GM12864 (cell line): ENCODE data around the gene ZNF766.
"Not testable (repeated sequence)": the region's sequence is repeated elsewhere in the genome, so short reads cannot be mapped to it uniquely, and the experiment has no call there.

Experiments
- DNase-seq: peaks from one replicate; pipeline ENCODE4 v3.0.0-alpha.2; 2011; ENCODE audit warnings: low read depth
- H3K4me3 ChIP-seq: 2 replicates; pipeline ENCODE4 v1.5.1; 2011; ENCODE audit warnings: mild to moderate bottlenecking, low read depth, low read length, control low read depth
- TF ChIP-seq, protein P1 (sequence below): IDR thresholded peaks from 2 replicates; pipeline ENCODE4 v1.5.1; 2011; ENCODE audit warnings: low read depth, mild to moderate bottlenecking, moderate library complexity, low read length, control low read depth, inconsistent platforms; ENCODE audit errors: missing control alignments

ZNF766 gene

DNA sequence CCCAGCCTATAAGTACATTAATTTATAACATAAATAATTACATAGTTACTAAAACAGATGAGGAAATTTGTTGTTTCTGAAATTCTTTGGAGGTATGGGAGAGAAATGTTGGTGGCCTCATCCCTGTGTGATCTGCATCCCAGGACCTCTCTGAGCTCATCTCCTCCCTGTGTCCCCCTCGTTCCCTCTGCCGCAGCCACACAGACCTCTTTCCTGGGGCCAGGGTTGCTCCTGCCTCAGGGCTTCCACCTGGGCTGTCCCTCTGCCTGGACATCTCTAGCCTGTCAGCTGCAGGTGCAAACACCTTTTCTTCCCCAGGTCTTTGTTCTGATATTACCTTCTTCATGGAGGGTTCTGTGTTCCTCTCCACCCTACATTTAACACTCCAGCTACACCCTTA, 3.9 kb downstream of the ZNF766 start:
- H3K4me3 ChIP-seq, result no peak overlapping the region
- TF ChIP-seq, protein P1, sequence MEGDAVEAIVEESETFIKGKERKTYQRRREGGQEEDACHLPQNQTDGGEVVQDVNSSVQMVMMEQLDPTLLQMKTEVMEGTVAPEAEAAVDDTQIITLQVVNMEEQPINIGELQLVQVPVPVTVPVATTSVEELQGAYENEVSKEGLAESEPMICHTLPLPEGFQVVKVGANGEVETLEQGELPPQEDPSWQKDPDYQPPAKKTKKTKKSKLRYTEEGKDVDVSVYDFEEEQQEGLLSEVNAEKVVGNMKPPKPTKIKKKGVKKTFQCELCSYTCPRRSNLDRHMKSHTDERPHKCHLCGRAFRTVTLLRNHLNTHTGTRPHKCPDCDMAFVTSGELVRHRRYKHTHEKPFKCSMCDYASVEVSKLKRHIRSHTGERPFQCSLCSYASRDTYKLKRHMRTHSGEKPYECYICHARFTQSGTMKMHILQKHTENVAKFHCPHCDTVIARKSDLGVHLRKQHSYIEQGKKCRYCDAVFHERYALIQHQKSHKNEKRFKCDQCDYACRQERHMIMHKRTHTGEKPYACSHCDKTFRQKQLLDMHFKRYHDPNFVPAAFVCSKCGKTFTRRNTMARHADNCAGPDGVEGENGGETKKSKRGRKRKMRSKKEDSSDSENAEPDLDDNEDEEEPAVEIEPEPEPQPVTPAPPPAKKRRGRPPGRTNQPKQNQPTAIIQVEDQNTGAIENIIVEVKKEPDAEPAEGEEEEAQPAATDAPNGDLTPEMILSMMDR, result no peak
- no peak for DNase-seq

GRCh38 chr19:52274191-52274590, 4.8 kb downstream of the ZNF766 start:
- TF ChIP-seq, protein P1, result no peak
- no peak overlapping the region for H3K4me3 ChIP-seq
- no peak for DNase-seq

DNA sequence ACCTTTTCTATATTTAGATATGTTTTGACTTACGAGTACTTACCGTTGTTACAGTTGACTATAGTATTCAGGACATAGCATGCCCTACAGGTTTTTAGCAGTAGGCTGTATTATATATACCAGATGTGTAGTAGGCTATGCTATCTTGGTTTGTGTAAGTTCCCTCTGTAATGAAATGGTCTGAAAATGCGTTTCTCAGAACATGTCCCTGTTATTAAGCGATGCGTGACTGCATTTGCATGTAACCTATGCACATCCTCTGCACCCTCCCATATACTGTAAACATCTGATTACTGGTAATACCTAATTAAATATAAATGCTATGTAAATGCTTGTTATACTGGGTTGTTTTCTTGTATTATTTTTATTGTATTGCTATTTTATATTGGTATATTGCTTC, 6.6 kb downstream of the ZNF766 start:
- H3K4me3 ChIP-seq, result no peak overlapping the region
- TF ChIP-seq, protein P1, result no peak
- no peak for DNase-seq

DNA sequence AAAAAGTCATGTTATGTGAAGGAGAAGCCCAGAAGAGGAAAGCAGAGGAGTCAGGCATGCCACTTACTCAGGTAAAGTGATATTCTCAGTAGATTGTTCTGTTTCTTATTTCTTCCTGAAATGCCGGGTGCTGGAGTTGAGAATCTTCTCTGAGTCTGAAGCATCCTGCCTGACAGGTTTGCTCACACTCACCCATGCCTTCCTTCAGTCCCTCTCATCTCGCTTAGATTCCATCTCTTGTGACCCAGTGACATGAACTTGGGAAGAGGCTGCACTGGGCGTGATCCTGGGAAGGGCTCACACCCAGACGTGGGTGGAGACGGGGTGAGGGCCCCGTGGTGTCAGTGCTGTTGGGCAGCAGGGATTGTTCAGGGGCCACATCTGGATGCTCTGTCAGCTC, 8.1 kb downstream of the ZNF766 start:
- no peak overlapping the region for H3K4me3 ChIP-seq
- DNase-seq, result no peak
- TF ChIP-seq, protein P1, result no peak

GRCh38 chr19:52286256-52286655, 16.9 kb downstream of the ZNF766 start:
- TF ChIP-seq, protein P1, result no peak
- DNase-seq, result no peak
- no peak overlapping the region for H3K4me3 ChIP-seq

DNA sequence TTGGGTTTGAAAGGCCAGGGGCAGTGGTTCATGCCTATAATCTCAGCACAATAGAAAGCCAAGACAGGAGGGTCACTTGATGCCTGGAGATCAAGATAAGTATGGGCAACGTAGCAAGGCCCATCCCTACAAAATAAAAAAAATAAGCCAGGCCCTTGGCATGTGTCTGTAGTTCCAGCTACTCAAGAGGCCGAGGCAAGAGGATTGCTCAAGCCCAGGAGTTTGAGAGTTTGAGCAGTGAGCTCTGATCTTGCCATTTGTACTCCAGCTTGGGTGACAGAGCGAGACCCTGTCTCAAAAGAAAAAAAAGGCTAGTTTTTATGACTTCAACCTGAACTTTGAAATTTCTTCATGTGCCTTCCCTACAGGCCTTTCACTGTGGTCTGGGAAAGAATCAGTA, 22.4 kb downstream of the ZNF766 start:
- no peak for DNase-seq
- TF ChIP-seq, protein P1, result no peak

DNA sequence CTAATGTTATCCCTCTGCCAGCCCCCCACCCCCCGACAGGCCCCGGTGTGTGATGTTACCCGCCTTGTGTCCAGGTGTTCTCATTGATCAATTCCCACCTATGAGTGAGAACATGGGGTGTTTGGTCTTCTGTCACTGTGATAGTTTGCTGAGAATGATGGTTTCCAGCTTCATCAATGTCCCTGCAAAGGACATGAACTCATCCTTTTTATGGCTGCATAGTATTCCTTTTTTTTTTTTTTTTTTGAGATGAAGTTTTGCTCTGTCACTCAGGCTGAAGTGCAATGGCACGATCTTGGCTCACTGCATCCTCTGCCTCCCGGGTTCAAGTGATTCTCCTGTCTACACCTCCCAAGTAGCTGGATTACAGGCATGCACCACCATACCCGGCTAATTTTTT, 23.6 kb downstream of the ZNF766 start:
- H3K4me3 ChIP-seq, DNase-seq: not testable (repeated sequence)

More for the DNA sequence above, 22.4 kb downstream of the ZNF766 start:
- H3K4me3 ChIP-seq, result no peak overlapping the region

DNA sequence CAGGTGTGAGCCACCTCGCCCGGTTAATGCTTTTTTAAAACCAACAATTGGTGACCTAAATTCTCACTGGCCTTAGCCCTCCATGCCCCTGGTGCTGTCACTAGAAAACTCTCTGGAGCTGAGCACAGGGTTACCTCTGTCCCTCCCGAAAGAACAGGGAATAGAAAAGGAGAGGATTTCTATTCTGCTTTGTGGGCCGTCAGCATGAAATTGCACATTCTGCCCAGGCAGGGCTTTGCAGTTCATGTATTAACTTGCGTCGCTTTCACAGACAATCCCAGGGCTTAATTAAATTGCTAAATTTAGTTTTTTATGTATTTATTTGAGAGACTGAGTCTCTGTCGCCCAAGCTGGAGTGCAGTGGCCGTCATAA, 27.0 kb downstream of the ZNF766 start:
- peak overlapping the region; percentile 76 for H3K4me3 ChIP-seq
- TF ChIP-seq, protein P1, result no peak
- no peak for DNase-seq
